Astrocyte of the spinal cord (primary cell): ENCODE measurements around the gene MVK.

Source experiments
- DNase-seq: peaks from one replicate; pipeline ENCODE4 v3.0.0; 2011; ENCODE audit warnings: low read depth, low spot score
- H3K4me3 ChIP-seq: 2 replicates; pipeline ENCODE4 v1.5.1; 2011; ENCODE audit warnings: low read depth, mild to moderate bottlenecking, low read length, moderate library complexity
- in situ Hi-C: cut with HindIII; loops from 2 replicates; pipeline ENCODE4 v1.10.0; 2017; ENCODE audit warnings: low sequenced_read_pairs
- TF ChIP-seq, protein P1 (sequence below): IDR thresholded peaks from 2 replicates; pipeline ENCODE4 v1.5.1; 2012; ENCODE audit warnings: low read depth, mild to moderate bottlenecking, low read length, inconsistent platforms

MVK gene

DNA sequence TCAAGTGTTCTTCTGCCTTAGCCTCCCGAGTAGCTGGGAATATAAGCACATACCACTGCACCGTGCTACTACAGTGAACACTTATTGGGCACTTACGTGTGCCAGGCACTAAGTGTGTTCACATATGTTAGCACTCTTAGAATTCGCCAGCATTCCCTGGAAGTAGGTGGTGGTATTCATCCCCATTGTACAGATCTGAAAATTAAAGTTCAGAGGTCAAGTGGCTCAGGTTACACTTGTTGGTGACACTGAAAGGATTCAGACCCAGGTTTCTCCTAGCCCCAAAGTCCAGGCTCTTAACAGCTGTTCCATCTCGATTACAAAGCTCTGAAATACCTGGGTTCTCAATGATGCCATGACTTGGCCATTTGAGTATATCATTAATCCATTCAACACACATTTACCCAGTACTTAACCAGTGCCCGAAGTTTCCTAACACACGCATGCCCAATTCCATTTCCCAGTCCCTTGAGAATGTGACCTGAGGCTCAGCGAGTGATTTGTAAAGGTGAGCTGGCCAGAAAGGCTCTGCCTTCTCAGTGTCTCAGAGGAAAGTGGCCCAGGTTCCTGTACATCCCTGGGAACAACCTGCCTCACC lies 4.8 kb downstream of the MVK start:
- TF ChIP-seq, protein P1, sequence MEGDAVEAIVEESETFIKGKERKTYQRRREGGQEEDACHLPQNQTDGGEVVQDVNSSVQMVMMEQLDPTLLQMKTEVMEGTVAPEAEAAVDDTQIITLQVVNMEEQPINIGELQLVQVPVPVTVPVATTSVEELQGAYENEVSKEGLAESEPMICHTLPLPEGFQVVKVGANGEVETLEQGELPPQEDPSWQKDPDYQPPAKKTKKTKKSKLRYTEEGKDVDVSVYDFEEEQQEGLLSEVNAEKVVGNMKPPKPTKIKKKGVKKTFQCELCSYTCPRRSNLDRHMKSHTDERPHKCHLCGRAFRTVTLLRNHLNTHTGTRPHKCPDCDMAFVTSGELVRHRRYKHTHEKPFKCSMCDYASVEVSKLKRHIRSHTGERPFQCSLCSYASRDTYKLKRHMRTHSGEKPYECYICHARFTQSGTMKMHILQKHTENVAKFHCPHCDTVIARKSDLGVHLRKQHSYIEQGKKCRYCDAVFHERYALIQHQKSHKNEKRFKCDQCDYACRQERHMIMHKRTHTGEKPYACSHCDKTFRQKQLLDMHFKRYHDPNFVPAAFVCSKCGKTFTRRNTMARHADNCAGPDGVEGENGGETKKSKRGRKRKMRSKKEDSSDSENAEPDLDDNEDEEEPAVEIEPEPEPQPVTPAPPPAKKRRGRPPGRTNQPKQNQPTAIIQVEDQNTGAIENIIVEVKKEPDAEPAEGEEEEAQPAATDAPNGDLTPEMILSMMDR = no peak
- H3K4me3 ChIP-seq = no peak overlapping the region
- in situ Hi-C loops = no loop called here
- no peak for DNase-seq

- TF ChIP-seq, protein P1 = no peak
- DNase-seq = no peak
- no peak overlapping the region for H3K4me3 ChIP-seq
- in situ Hi-C loops = no loop called here
Measured at GRCh38 chr12:109579639-109580038, 6.0 kb downstream of the MVK start.

GRCh38 chr12:109580272-109580671 lies 6.7 kb downstream of the MVK start:
- TF ChIP-seq, protein P1 = no peak
- in situ Hi-C loops = no loop called here
- no peak for DNase-seq
- no peak overlapping the region for H3K4me3 ChIP-seq

DNA sequence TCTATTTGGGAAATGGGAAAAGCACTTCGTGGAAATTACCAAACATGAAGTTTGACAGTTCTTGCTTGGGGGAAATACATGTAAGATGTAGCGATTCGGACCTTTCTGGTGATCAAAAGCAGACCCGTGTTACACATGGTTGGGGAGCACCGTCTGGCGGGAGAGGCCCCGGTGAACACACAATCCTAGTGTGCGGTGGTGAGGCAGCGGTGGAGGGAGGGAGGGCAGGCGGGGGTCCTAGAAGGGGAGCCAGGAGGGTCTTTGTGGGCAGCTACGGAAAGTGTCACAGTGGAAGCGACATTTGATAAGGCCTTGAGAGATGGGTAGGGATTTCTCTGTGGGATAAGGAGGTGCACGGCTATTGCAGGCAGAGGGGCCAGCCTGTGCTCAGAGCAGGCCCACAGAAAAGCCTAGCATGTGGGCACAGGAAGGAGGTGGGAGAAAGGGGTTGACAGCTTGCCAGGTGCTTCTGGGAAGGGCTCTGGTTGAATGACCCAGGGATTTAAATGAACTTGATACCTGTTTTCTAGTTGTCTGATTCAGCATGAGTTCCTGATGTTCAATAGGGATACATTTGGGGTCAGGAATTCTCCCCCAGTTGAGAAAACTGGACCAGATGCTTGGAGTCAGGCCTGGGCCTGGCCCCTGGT lies 7.2 kb downstream of the MVK start:
- in situ Hi-C loops = no loop called here
- DNase-seq = no peak
- H3K4me3 ChIP-seq = no peak overlapping the region
- TF ChIP-seq, protein P1 = no peak

- no peak for DNase-seq
- in situ Hi-C loops = no loop called here
- TF ChIP-seq, protein P1 = no peak
- H3K4me3 ChIP-seq = no peak overlapping the region
Measured at GRCh38 chr12:109581334-109581691, 7.7 kb downstream of the MVK start.

GRCh38 chr12:109581856-109582255 lies 8.3 kb downstream of the MVK start:
- in situ Hi-C loops = no loop called here
- peak; percentile 54 for DNase-seq
- no peak overlapping the region for H3K4me3 ChIP-seq
- TF ChIP-seq, protein P1 = no peak

GRCh38 chr12:109582636-109583035 lies 9.0 kb downstream of the MVK start:
- in situ Hi-C loops = no loop called here

More at GRCh38 chr12:109582636-109583035, 9.0 kb downstream of the MVK start:
- no peak for DNase-seq
- TF ChIP-seq, protein P1 = no peak
- H3K4me3 ChIP-seq = no peak overlapping the region
